H9 (cell line): ENCODE data around the gene PNMT. TPM values are rescaled to one million over a fixed set of nuclear protein-coding genes. Genes with fewer than 3 reads are reported as not detected.

Experiments
- DNase-seq: peaks from one replicate; pipeline ENCODE4 v3.0.0-alpha.2; 2017
- H2AFZ ChIP-seq: one replicate; pipeline ENCODE4 v1.6.1; 2013; ENCODE audit warnings: mild to moderate bottlenecking, low read length, control low read depth, moderate library complexity
- H2AK5ac ChIP-seq: 2 replicates; pipeline ENCODE4 v1.6.1; 2013; ENCODE audit warnings: low read length, control low read depth, mixed read lengths; ENCODE audit not compliant: insufficient read length
- H2BK120ac ChIP-seq: one replicate; pipeline ENCODE4 v1.6.1; 2013; ENCODE audit warnings: low read depth, mild to moderate bottlenecking, low read length, control low read depth, inconsistent platforms; ENCODE audit not compliant: poor library complexity, severe bottlenecking
- H2BK12ac ChIP-seq: 2 replicates; pipeline ENCODE4 v1.6.1; 2013; ENCODE audit warnings: low read length, control low read depth, mixed read lengths, low read depth; ENCODE audit not compliant: insufficient read length
- H2BK15ac ChIP-seq: 2 replicates; pipeline ENCODE4 v1.6.1; 2013; ENCODE audit warnings: low read depth, low read length, control low read depth
- H2BK20ac ChIP-seq: one replicate; pipeline ENCODE4 v1.6.1; 2013; ENCODE audit warnings: low read depth, mild to moderate bottlenecking, low read length, control low read depth, inconsistent platforms; ENCODE audit not compliant: poor library complexity, severe bottlenecking
- H2BK5ac ChIP-seq: 2 replicates; pipeline ENCODE4 v1.6.1; 2013; ENCODE audit warnings: low read length, control low read depth, mixed read lengths; ENCODE audit not compliant: insufficient read length
- H3K14ac ChIP-seq: 2 replicates; pipeline ENCODE4 v1.6.1; 2013; ENCODE audit warnings: low read length, control low read depth; ENCODE audit not compliant: insufficient read depth
- H3K18ac ChIP-seq: 2 replicates; pipeline ENCODE4 v1.6.1; 2013; ENCODE audit warnings: low read depth, mild to moderate bottlenecking, mixed read lengths, low read length, control low read depth; ENCODE audit not compliant: insufficient read length
- H3K23ac ChIP-seq: 2 replicates; pipeline ENCODE4 v1.6.1; 2013; ENCODE audit warnings: low read length, control low read depth, mixed read lengths, low read depth; ENCODE audit not compliant: insufficient read length
- H3K23me2 ChIP-seq: 2 replicates; pipeline ENCODE4 v1.6.1; 2013; ENCODE audit warnings: low read depth, mild to moderate bottlenecking, mixed read lengths, low read length, control low read depth; ENCODE audit not compliant: insufficient read length, poor library complexity, severe bottlenecking
- H3K27ac ChIP-seq: 2 replicates; pipeline ENCODE4 v1.5.1; 2013; ENCODE audit warnings: low read length, control low read depth, mixed read lengths, low read depth; ENCODE audit not compliant: insufficient read length
- H3K27me3 ChIP-seq: 2 replicates; pipeline ENCODE4 v1.6.1; 2013; ENCODE audit warnings: low read length, control low read depth, inconsistent platforms; ENCODE audit not compliant: insufficient read depth
- H3K4ac ChIP-seq: 2 replicates; pipeline ENCODE4 v1.6.1; 2013; ENCODE audit warnings: low read depth, mild to moderate bottlenecking, control low read depth, inconsistent platforms, low read length, moderate library complexity
- H3K4me1 ChIP-seq: 2 replicates; pipeline ENCODE4 v1.6.1; 2013; ENCODE audit warnings: low read length, control low read depth, inconsistent platforms; ENCODE audit not compliant: insufficient read depth
- H3K4me2 ChIP-seq: 2 replicates; pipeline ENCODE4 v1.6.1; 2013; ENCODE audit warnings: low read length, control low read depth, mixed read lengths; ENCODE audit not compliant: insufficient read length, insufficient read depth
- H3K56ac ChIP-seq: 2 replicates; pipeline ENCODE4 v1.6.1; 2013; ENCODE audit warnings: low read depth, mild to moderate bottlenecking, mixed read lengths, low read length, control low read depth; ENCODE audit not compliant: insufficient read length
- H3K79me1 ChIP-seq: 2 replicates; pipeline ENCODE4 v1.6.1; 2013; ENCODE audit warnings: low read depth, mild to moderate bottlenecking, moderate library complexity, low read length, control low read depth, inconsistent platforms; ENCODE audit not compliant: insufficient read depth, poor library complexity, severe bottlenecking
- H3K79me2 ChIP-seq: 2 replicates; pipeline ENCODE4 v1.6.1; 2013; ENCODE audit warnings: low read length, control low read depth, inconsistent platforms; ENCODE audit not compliant: insufficient read depth
- H3K9ac ChIP-seq: 2 replicates; pipeline ENCODE4 v1.6.1; 2013; ENCODE audit warnings: low read length, control low read depth, mixed read lengths; ENCODE audit not compliant: insufficient read length; ENCODE audit errors: extremely low read depth
- H3K9me3 ChIP-seq: one replicate; pipeline ENCODE4 v1.6.1; 2013; ENCODE audit warnings: low read depth, low read length, inconsistent platforms; ENCODE audit not compliant: control insufficient read depth
- H3T11ph ChIP-seq: one replicate; pipeline ENCODE4 v1.6.1; 2013; ENCODE audit warnings: mild to moderate bottlenecking, low read length, control low read depth, inconsistent platforms
- H4K20me1 ChIP-seq: one replicate; pipeline ENCODE4 v1.6.1; 2013; ENCODE audit not compliant: control insufficient read depth, insufficient read length, insufficient read depth
- H4K5ac ChIP-seq: 2 replicates; pipeline ENCODE4 v1.6.1; 2013; ENCODE audit warnings: low read depth, mild to moderate bottlenecking, mixed read lengths, low read length, control low read depth; ENCODE audit not compliant: insufficient read length
- H4K8ac ChIP-seq: replicated peaks from 2 replicates; pipeline ENCODE4 v1.6.1; 2013; ENCODE audit warnings: low read length, control low read depth, mixed read lengths, low read depth; ENCODE audit not compliant: insufficient read length
- H4K91ac ChIP-seq: 2 replicates; pipeline ENCODE4 v1.6.1; 2013; ENCODE audit warnings: low read depth, mild to moderate bottlenecking, moderate library complexity, mixed read lengths, low read length, control low read depth; ENCODE audit not compliant: insufficient read length
- H3K27ac Mint-ChIP-seq, 3 experiments: 2 replicates in 2 of 3; 3 replicates in 1 of 3; pipeline ENCODE4 v1.8.0; 2020 to 2021; ENCODE audit warnings: mixed read lengths in 3 of 3, mild to moderate bottlenecking in 1 of 3, moderate library complexity in 1 of 3
- H3K27me3 Mint-ChIP-seq: 2 replicates; pipeline ENCODE4 v1.8.0; 2021; ENCODE audit warnings: low read depth, mild to moderate bottlenecking, moderate library complexity, mixed read lengths
- H3K36me3 Mint-ChIP-seq, 3 experiments: 2 replicates in 2 of 3; 3 replicates in 1 of 3; pipeline ENCODE4 v1.8.0; 2020 to 2021; ENCODE audit warnings: low read depth in 3 of 3, mixed read lengths in 3 of 3; ENCODE audit not compliant: insufficient read depth in 1 of 3
- H3K4me1 Mint-ChIP-seq, 2 experiments: 2 replicates each; pipeline ENCODE4 v1.8.0; 2020; ENCODE audit warnings: mixed read lengths in 2 of 2
- H3K4me3 Mint-ChIP-seq, 2 experiments: 2 replicates in 1 of 2; 3 replicates in 1 of 2; pipeline ENCODE4 v1.8.0; 2020 to 2021; ENCODE audit warnings: mild to moderate bottlenecking in 2 of 2, mixed read lengths in 2 of 2, moderate library complexity in 1 of 2
- H3K9me3 Mint-ChIP-seq, 2 experiments: 2 replicates in 1 of 2; 3 replicates in 1 of 2; pipeline ENCODE4 v1.8.0; 2020; ENCODE audit warnings: mild to moderate bottlenecking in 2 of 2, mixed read lengths in 2 of 2, moderate library complexity in 1 of 2
- WGBS: extraction: QIAGEN DNeasy Blood & Tissue Kit; methylation state at CpG from one replicate; pipeline ENCODE4 v1.1.7; 2013; ENCODE audit warnings: missing lambda C conversion rate, low lambda C conversion rate, mixed read lengths; ENCODE audit not compliant: insufficient read length; ENCODE audit errors: extremely low coverage; 5-methylcytosine and 5-hydroxymethylcytosine counted together
- total RNA-seq: library from RNA; stranded (reverse); gene quantifications from 2 replicates; pipeline ENCODE4 v1.2.1, GENCODE V29; 2021
- TF ChIP-seq, protein P1 (sequence below): fragments of 200-600 bp; sonication (generic); conservative IDR thresholded peaks from 3 replicates; pipeline ENCODE4 v1.8.0; 2021; ENCODE audit warnings: antibody characterized with exemption, mild to moderate bottlenecking

PNMT gene
- total RNA-seq, 1 experiment from 2014 or later, result 2.1 TPM

DNA sequence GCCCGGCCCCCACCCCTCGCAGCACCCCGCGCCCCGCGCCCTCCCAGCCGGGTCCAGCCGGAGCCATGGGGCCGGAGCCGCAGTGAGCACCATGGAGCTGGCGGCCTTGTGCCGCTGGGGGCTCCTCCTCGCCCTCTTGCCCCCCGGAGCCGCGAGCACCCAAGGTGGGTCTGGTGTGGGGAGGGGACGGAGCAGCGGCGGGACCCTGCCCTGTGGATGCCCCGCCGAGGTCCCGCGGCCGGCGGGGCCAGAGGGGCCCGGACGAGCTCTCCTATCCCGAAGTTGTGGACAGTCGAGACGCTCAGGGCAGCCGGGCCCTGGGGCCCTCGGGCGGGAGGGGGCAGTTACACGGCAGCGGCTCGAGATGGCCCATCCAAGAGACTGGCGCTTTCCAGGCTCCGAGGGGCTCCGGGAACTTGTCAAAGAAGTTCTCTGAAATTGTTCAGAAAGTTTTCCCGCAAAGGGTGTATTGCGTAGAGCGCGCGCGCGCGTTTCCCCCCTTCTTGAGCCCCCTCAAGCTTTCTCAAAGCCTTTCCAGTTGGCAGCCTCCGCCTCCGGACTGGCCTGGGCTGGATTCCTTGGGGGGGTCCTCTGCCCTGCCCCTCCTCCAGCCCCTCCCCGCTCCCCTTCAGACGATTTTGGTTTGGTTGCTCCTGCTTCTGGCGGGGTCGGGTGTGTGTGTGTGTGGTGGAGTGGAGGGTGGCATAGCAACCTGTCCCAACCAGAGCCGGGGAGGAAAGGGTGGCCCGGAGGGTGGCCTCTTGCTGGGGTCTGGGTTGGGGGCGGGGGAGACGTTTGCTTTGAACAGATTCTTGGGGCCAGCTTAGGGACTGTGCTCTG is 32.1 kb downstream of the PNMT start:
- Histone ChIP-seq H3K27me3 (no peaks in the 10 kb centered on the region), H3K9me3 (no peaks in the 10 kb centered on the region), H2AK5ac (no peak overlapping the region), H2BK12ac (no peak overlapping the region), H3K4ac (no peak overlapping the region), H2BK5ac (no peak overlapping the region), H2BK120ac (no peak overlapping the region), H3K4me2 (peak overlapping the region; percentile 95), H4K20me1 (no peaks in the 10 kb centered on the region), H4K8ac (no peak overlapping the region), H3K27ac (no peak overlapping the region), H3K23ac (no peak overlapping the region), H3K79me2 (peaks cover 41% of the 10 kb centered on the region), H3K79me1 (no peaks in the 10 kb centered on the region), H3K9ac (peak overlapping the region; percentile 61), H4K91ac (no peak overlapping the region), H2BK20ac (no peak overlapping the region), H2BK15ac (no peak overlapping the region), H4K5ac (no peak overlapping the region), H3K18ac (no peak overlapping the region), H3K14ac (peak overlapping the region; percentile 50; the same call in 1 of the 2 replicates), H3K23me2 (peaks cover 8% of the 10 kb centered on the region), H3K4me1 (peaks cover 25% of the 10 kb centered on the region), H3K56ac (no peak overlapping the region), H2AFZ (no peak overlapping the region), H3T11ph (no peak overlapping the region)
- DNase-seq, result no peak
- peak overlapping the region in 2 of 3 experiments; percentile 76 to 88; a peak in 4 of 7 replicates for H3K27ac Mint-ChIP-seq
- peaks cover 67 to 78% of the 10 kb centered on the region in 2 experiments for H3K4me1 Mint-ChIP-seq
- H3K4me3 Mint-ChIP-seq, result peak overlapping the region; percentile 92 to 97
- peaks cover 9 to 33% (median 24%) of the 10 kb centered on the region in 3 experiments for H3K36me3 Mint-ChIP-seq
- H3K9me3 Mint-ChIP-seq, result no peaks in the 10 kb centered on the region
- TF ChIP-seq, protein P1, sequence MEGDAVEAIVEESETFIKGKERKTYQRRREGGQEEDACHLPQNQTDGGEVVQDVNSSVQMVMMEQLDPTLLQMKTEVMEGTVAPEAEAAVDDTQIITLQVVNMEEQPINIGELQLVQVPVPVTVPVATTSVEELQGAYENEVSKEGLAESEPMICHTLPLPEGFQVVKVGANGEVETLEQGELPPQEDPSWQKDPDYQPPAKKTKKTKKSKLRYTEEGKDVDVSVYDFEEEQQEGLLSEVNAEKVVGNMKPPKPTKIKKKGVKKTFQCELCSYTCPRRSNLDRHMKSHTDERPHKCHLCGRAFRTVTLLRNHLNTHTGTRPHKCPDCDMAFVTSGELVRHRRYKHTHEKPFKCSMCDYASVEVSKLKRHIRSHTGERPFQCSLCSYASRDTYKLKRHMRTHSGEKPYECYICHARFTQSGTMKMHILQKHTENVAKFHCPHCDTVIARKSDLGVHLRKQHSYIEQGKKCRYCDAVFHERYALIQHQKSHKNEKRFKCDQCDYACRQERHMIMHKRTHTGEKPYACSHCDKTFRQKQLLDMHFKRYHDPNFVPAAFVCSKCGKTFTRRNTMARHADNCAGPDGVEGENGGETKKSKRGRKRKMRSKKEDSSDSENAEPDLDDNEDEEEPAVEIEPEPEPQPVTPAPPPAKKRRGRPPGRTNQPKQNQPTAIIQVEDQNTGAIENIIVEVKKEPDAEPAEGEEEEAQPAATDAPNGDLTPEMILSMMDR, result no peak
- no peaks in the 10 kb centered on the region; the same call in 1 of the 2 replicates for H3K27me3 Mint-ChIP-seq
- no CpG with 5 or more reads among the region's 57 CpGs for WGBS
